Neural cell (in vitro differentiated cells): ENCODE measurements around the gene MICAL2. TPM values are rescaled to one million over a fixed set of nuclear protein-coding genes. Genes with fewer than 3 reads are reported as not detected.

Experiments used
- H2AFZ ChIP-seq: fragments of 200-600, 300-800 bp; sonication (generic), shearing (Covaris generic); 2 replicates; pipeline ENCODE4 v1.6.0; 2014; ENCODE audit warnings: low read depth, mild to moderate bottlenecking, antibody characterized with exemption, low read length, moderate library complexity
- H3F3A ChIP-seq: fragments of 200-600 bp; shearing (Covaris generic); 2 replicates; pipeline ENCODE4 v1.6.1; 2016; ENCODE audit warnings: mild to moderate bottlenecking, moderate library complexity, mixed read lengths, antibody characterized with exemption, low read length; ENCODE audit not compliant: insufficient read depth, poor library complexity, severe bottlenecking
- H3K27ac ChIP-seq: fragments of 200-600, 300-800 bp; sonication (generic), shearing (Covaris generic); 2 replicates; pipeline ENCODE4 v1.5.1; 2014; ENCODE audit warnings: mild to moderate bottlenecking, low read length, moderate library complexity
- H3K27me3 ChIP-seq: fragments of 300-800, 200-600 bp; sonication (generic), shearing (Covaris generic); 2 replicates; pipeline ENCODE4 v1.6.0; 2014; ENCODE audit warnings: mild to moderate bottlenecking, low read depth, low read length, moderate library complexity; ENCODE audit not compliant: insufficient read depth
- H3K36me3 ChIP-seq: fragments of 300-800, 200-600 bp; sonication (generic), shearing (Covaris generic); 2 replicates; pipeline ENCODE4 v1.5.1; 2014; ENCODE audit warnings: mild to moderate bottlenecking, antibody characterized with exemption, low read length, moderate library complexity; ENCODE audit not compliant: insufficient read depth
- H3K4me2 ChIP-seq: fragments of 300-800, 200-600 bp; sonication (generic), shearing (Covaris generic); 2 replicates; pipeline ENCODE4 v1.6.0; 2014; ENCODE audit warnings: mild to moderate bottlenecking, low read length
- H3K4me3 ChIP-seq: fragments of 300-800, 200-600 bp; sonication (generic), shearing (Covaris generic); 2 replicates; pipeline ENCODE4 v1.5.1; 2014; ENCODE audit warnings: mild to moderate bottlenecking, low read length, moderate library complexity
- H3K79me2 ChIP-seq: fragments of 200-600 bp; shearing (Covaris generic); replicated peaks from 2 replicates; pipeline ENCODE4 v1.6.0; 2014; ENCODE audit warnings: mild to moderate bottlenecking, low read length, moderate library complexity; ENCODE audit not compliant: insufficient read depth
- H3K9ac ChIP-seq: fragments of 300-800, 200-600 bp; sonication (generic), shearing (Covaris generic); 2 replicates; pipeline ENCODE4 v1.6.1; 2016; ENCODE audit warnings: mild to moderate bottlenecking, low read length, mixed read lengths
- H3K9me2 ChIP-seq: fragments of 200-600 bp; shearing (Covaris generic); 2 replicates; pipeline ENCODE4 v1.6.1; 2016; ENCODE audit warnings: mild to moderate bottlenecking, low read length, mixed read lengths; ENCODE audit not compliant: insufficient read depth
- H3K9me3 ChIP-seq: fragments of 200-600, 300-800 bp; sonication (generic), shearing (Covaris generic); 2 replicates; pipeline ENCODE4 v1.6.1; 2016; ENCODE audit warnings: mild to moderate bottlenecking, mixed run types, low read length, moderate library complexity, mixed read lengths
- H4K20me1 ChIP-seq: fragments of 200-600 bp; shearing (Covaris generic); 2 replicates; pipeline ENCODE4 v1.6.1; 2016; ENCODE audit warnings: mild to moderate bottlenecking, mixed run types; ENCODE audit not compliant: insufficient read depth
- EP300 ChIP-seq: fragments of 450-650 bp; conservative IDR thresholded peaks from 2 replicates; pipeline ENCODE4 v1.6.1; 2014; ENCODE audit warnings: antibody characterized with exemption, mild to moderate bottlenecking, moderate library complexity; ENCODE audit not compliant: poor library complexity, severe bottlenecking
- EZH2 ChIP-seq: fragments of 200-600, 300-800 bp; shearing (Covaris generic), sonication (generic); IDR thresholded peaks from 2 replicates; pipeline ENCODE4 v1.6.1; 2014; ENCODE audit warnings: antibody characterized with exemption, low read length, borderline replicate concordance, mild to moderate bottlenecking; ENCODE audit not compliant: insufficient read depth, poor library complexity, severe bottlenecking
- MXI1 ChIP-seq: fragments of 450-650 bp; conservative IDR thresholded peaks from 2 replicates; pipeline ENCODE4 v1.6.1; 2014; ENCODE audit warnings: antibody characterized with exemption, mild to moderate bottlenecking; ENCODE audit not compliant: poor library complexity, severe bottlenecking
- POLR2AphosphoS5 ChIP-seq: IDR thresholded peaks from 2 replicates; pipeline ENCODE4 v1.6.1; 2012
- RAD21 ChIP-seq: fragments of 450-650 bp; conservative IDR thresholded peaks from 2 replicates; pipeline ENCODE4 v1.6.1; 2014; ENCODE audit warnings: antibody characterized with exemption, mild to moderate bottlenecking, moderate library complexity
- SMC3 ChIP-seq: fragments of 450-650 bp; conservative IDR thresholded peaks from 2 replicates; pipeline ENCODE4 v1.6.1; 2014; ENCODE audit warnings: antibody characterized with exemption, mild to moderate bottlenecking, moderate library complexity; ENCODE audit not compliant: poor library complexity
- TAF1 ChIP-seq: IDR thresholded peaks from 2 replicates; pipeline ENCODE4 v1.6.1; 2012; ENCODE audit warnings: low read depth
- polyA plus RNA-seq: library from polyadenylated mRNA; depleted of rRNA; stranded (reverse); fragments of >200 nt; gene quantifications from 2 replicates; pipeline ENCODE4 v1.2.3, GENCODE V29; 2014
- TF ChIP-seq, protein P1 (sequence below): IDR thresholded peaks from 2 replicates; pipeline ENCODE4 v1.6.1; 2012; ENCODE audit warnings: borderline replicate concordance
- TF ChIP-seq, protein P2 (sequence below): fragments of 450-650 bp; IDR thresholded peaks from 2 replicates; pipeline ENCODE4 v1.5.1; 2014; ENCODE audit warnings: antibody characterized with exemption, mild to moderate bottlenecking, moderate library complexity; ENCODE audit not compliant: poor library complexity, severe bottlenecking

MICAL2 gene
- polyA plus RNA-seq, 1 donor from 2014 or later: 2.2 TPM

GRCh38 chr11:12160680-12161079 lies 50.3 kb downstream of the MICAL2 start:
- H3K27ac ChIP-seq: no peak overlapping the region
- no peaks in the 10 kb centered on the region for H3K9me2 ChIP-seq
- no peak overlapping the region for H3K9ac ChIP-seq

DNA sequence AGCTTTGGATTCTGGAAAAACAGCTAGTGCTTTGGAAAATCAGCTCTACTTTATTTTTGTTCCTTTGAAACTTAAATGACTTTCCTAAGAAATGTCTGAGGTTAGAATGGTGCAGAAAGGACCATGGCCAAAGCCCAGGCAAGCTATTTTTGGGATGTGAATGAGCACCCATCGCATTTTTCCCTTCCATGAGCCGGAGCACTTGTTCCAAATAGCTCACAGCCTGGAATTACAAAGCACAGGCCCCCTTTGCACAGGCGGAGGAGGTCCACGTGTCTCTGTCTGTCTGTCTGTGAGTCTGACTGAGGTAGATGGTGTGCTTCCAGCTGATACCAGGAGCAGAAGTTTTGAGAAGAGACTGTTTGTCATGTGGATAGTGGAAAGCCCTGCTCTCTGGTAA lies 50.7 kb downstream of the MICAL2 start:
- TF ChIP-seq MXI1 (no peak), EZH2 (no peak), RAD21 (no peak), SMC3 (no peak), POLR2AphosphoS5 (no peak), EP300 (no peak), TAF1 (no peak)
- TF ChIP-seq, protein P1, sequence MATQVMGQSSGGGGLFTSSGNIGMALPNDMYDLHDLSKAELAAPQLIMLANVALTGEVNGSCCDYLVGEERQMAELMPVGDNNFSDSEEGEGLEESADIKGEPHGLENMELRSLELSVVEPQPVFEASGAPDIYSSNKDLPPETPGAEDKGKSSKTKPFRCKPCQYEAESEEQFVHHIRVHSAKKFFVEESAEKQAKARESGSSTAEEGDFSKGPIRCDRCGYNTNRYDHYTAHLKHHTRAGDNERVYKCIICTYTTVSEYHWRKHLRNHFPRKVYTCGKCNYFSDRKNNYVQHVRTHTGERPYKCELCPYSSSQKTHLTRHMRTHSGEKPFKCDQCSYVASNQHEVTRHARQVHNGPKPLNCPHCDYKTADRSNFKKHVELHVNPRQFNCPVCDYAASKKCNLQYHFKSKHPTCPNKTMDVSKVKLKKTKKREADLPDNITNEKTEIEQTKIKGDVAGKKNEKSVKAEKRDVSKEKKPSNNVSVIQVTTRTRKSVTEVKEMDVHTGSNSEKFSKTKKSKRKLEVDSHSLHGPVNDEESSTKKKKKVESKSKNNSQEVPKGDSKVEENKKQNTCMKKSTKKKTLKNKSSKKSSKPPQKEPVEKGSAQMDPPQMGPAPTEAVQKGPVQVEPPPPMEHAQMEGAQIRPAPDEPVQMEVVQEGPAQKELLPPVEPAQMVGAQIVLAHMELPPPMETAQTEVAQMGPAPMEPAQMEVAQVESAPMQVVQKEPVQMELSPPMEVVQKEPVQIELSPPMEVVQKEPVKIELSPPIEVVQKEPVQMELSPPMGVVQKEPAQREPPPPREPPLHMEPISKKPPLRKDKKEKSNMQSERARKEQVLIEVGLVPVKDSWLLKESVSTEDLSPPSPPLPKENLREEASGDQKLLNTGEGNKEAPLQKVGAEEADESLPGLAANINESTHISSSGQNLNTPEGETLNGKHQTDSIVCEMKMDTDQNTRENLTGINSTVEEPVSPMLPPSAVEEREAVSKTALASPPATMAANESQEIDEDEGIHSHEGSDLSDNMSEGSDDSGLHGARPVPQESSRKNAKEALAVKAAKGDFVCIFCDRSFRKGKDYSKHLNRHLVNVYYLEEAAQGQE: no peak
- TF ChIP-seq, protein P2, sequence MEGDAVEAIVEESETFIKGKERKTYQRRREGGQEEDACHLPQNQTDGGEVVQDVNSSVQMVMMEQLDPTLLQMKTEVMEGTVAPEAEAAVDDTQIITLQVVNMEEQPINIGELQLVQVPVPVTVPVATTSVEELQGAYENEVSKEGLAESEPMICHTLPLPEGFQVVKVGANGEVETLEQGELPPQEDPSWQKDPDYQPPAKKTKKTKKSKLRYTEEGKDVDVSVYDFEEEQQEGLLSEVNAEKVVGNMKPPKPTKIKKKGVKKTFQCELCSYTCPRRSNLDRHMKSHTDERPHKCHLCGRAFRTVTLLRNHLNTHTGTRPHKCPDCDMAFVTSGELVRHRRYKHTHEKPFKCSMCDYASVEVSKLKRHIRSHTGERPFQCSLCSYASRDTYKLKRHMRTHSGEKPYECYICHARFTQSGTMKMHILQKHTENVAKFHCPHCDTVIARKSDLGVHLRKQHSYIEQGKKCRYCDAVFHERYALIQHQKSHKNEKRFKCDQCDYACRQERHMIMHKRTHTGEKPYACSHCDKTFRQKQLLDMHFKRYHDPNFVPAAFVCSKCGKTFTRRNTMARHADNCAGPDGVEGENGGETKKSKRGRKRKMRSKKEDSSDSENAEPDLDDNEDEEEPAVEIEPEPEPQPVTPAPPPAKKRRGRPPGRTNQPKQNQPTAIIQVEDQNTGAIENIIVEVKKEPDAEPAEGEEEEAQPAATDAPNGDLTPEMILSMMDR: no peak
- Histone ChIP-seq H3K9me3 (no peaks in the 10 kb centered on the region), H3K4me2 (no peak overlapping the region), H3F3A (no peaks in the 10 kb centered on the region), H3K4me3 (no peak overlapping the region), H2AFZ (no peak overlapping the region), H3K9ac (no peak overlapping the region), H3K27ac (no peak overlapping the region), H3K27me3 (no peaks in the 10 kb centered on the region), H3K36me3 (no peaks in the 10 kb centered on the region), H4K20me1 (no peaks in the 10 kb centered on the region), H3K79me2 (no peaks in the 10 kb centered on the region), H3K9me2 (no peaks in the 10 kb centered on the region)

More at GRCh38 chr11:12160680-12161079, 50.3 kb downstream of the MICAL2 start:
- Histone ChIP-seq H3K27me3 (no peaks in the 10 kb centered on the region), H2AFZ (no peak overlapping the region), H3K36me3 (no peaks in the 10 kb centered on the region), H3K79me2 (no peaks in the 10 kb centered on the region), H3F3A (no peaks in the 10 kb centered on the region), H4K20me1 (no peaks in the 10 kb centered on the region), H3K4me3 (no peak overlapping the region), H3K9me3 (no peaks in the 10 kb centered on the region), H3K4me2 (no peak overlapping the region)
- TF ChIP-seq, protein P2: no peak
- TF ChIP-seq, protein P1: no peak
